ENCODE results near the gene CCR3.

The CCR3 gene

GRCh38 chr3:46221938-46222337, 20.3 kb upstream of the CCR3 start:
- no peak for DNase-seq

GRCh38 chr3:46222435-46223161, 19.7 kb upstream of the CCR3 start:
- peak; percentile 73 to 84 for DNase-seq

- DNase-seq = peak in 1 of 2 donors; percentile 46
These were observed 13.7 kb upstream of the CCR3 start for GRCh38 chr3:46228260-46229242.

- no peak for DNase-seq
These were observed 10.9 kb upstream of the CCR3 start for GRCh38 chr3:46231323-46231722.

GRCh38 chr3:46233194-46233593, 9.1 kb upstream of the CCR3 start:
- no peak for DNase-seq

- DNase-seq = no peak
These were observed 6.8 kb upstream of the CCR3 start for GRCh38 chr3:46235425-46235824.

GRCh38 chr3:46236294-46237054, 5.8 kb upstream of the CCR3 start:
- DNase-seq = no peak

- no peak for DNase-seq
These were observed 3.9 kb upstream of the CCR3 start for GRCh38 chr3:46238386-46238785.

- no peak for DNase-seq
These were observed 2.8 kb upstream of the CCR3 start for GRCh38 chr3:46239301-46239938.

- DNase-seq = no peak
These were observed 2.3 kb upstream of the CCR3 start for GRCh38 chr3:46239952-46240351.

- no peak for DNase-seq
These were observed 1.3 kb downstream of the CCR3 start for GRCh38 chr3:46243560-46243959.

GRCh38 chr3:46245146-46245545, 2.9 kb downstream of the CCR3 start:
- DNase-seq = peak; percentile 41 to 48

GRCh38 chr3:46252980-46253379, 10.7 kb downstream of the CCR3 start:
- DNase-seq = peak; percentile 69 to 84

- no peak for DNase-seq
These were observed 16.3 kb downstream of the CCR3 start for GRCh38 chr3:46258525-46258924.

GRCh38 chr3:46261926-46262594, 19.8 kb downstream of the CCR3 start:
- no peak for DNase-seq

- no peak for DNase-seq
These were observed 21.7 kb downstream of the CCR3 start for GRCh38 chr3:46264002-46264401.

GRCh38 chr3:46266598-46266997, 24.3 kb downstream of the CCR3 start:
- peak in 1 of 2 donors; percentile 30 for DNase-seq

- DNase-seq = no peak
These were observed 27.3 kb downstream of the CCR3 start for GRCh38 chr3:46269556-46269955.

- no peak for DNase-seq
These were observed 28.2 kb downstream of the CCR3 start for GRCh38 chr3:46270474-46270873.

GRCh38 chr3:46271209-46271745, 29.0 kb downstream of the CCR3 start:
- DNase-seq = no peak

GRCh38 chr3:46272028-46272451, 29.8 kb downstream of the CCR3 start:
- DNase-seq = no peak

Measured in inflammatory macrophage treated with lipopolysaccharide for 1 hour (primary cell).